KG1 (cell line): ENCODE measurements around the gene MIEF2.
"Not testable (repeated sequence)": the region's sequence is repeated elsewhere in the genome, so short reads cannot be mapped to it uniquely, and the experiment has no call there.

ENCODE experiments used
- DNase-seq: peaks from one replicate; lab custom pipeline; 2025; lab: John Stamatoyannopoulos, UW

Gene MIEF2, protein sequence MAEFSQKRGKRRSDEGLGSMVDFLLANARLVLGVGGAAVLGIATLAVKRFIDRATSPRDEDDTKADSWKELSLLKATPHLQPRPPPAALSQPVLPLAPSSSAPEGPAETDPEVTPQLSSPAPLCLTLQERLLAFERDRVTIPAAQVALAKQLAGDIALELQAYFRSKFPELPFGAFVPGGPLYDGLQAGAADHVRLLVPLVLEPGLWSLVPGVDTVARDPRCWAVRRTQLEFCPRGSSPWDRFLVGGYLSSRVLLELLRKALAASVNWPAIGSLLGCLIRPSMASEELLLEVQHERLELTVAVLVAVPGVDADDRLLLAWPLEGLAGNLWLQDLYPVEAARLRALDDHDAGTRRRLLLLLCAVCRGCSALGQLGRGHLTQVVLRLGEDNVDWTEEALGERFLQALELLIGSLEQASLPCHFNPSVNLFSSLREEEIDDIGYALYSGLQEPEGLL

DNA sequence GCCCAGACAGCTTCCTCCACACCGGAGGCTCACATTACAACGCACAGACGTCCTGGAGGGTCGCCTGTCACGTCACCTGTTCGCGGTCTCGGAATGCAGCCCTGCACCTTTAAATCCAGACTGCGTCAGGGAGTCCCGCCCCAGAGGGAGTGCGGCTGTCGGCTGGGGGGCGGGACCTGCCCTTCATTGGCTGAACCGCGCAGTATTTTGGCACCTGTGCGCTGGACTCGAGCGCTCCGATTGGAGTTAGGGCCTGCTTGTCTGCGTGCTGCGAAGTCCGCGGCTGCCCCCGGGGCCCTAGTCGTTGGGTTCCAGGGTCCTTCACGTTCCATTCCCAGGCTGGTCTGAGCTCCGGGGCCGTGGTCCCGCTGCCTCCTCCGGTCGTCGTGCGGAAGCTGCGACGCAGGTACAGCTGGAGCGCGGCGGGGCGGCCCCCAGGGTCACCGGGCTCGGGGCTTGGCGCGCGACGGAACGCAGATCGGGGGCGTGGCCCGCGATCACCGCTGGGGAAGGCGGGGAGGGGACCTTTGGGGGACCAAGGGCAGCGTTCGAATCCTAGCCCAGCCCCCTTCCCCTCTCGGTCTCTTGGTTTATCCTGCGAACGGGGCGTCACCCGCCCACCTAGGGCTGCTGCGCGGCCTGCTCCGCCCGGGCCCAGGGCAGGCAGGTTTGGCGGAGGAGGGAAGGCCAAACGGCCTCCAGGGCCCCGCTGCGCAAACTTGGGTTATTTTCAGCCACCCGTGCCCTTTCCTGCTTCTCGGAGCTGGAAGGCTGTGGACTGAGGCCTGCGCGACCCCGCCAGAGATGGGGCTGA is at the start of gene MIEF2:
MIEF2 (plus strand) TSS at position 331 of the 814 bp plus-strand sequence. CDS start 2,059 bp downstream, outside the sequence.
- DNase-seq = peak; percentile 55

DNA sequence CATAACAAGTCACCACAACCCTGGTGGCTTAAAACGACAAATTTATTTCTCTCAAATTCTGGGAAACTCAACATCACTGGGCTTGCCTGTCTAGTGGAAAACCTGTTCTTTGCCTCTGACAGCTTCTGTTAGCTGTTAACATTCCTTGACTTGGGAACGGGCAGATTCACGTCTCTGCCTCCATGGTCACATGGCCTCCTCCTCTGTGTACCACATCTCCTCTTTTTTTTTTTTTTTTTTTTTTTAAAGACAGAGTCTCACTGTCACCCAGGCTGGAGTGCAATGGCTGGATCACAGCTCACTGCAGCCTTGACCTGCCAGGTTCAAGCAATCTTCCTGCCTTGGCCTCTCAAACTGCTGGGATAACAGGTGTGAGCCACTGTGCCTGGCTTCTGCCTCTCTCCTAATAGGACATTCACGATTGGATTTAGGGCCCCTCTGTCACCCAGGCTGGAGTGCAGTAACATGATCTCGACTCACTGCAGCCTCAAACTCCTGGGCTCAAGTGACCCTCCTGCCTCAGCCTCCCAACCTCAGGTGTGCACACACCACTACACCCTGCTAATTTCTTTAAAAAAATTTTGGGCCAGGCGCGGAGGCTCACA is 46.7 kb upstream of the MIEF2 start:
- DNase-seq = no peak

DNA sequence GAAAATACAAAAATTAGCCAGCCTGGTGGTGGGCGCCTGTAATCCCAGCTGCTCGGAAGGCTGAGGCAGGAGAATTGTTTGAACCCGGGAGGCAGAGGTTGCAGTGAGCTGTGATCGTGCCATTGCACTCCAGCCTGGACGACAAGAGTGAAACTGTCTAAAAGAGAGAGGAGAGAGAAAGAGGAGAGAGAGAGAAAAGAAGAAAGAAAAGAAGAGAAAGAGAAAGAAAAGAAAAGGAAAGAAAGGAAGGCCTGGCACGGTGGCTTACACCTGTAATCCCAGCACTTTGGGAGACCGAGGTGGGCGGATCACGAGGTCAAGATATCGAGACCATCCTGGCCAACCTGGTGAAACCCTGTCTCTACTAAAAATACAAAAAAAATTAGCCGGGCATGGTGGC is 43.6 kb upstream of the MIEF2 start:
- DNase-seq = not testable (repeated sequence)

DNA sequence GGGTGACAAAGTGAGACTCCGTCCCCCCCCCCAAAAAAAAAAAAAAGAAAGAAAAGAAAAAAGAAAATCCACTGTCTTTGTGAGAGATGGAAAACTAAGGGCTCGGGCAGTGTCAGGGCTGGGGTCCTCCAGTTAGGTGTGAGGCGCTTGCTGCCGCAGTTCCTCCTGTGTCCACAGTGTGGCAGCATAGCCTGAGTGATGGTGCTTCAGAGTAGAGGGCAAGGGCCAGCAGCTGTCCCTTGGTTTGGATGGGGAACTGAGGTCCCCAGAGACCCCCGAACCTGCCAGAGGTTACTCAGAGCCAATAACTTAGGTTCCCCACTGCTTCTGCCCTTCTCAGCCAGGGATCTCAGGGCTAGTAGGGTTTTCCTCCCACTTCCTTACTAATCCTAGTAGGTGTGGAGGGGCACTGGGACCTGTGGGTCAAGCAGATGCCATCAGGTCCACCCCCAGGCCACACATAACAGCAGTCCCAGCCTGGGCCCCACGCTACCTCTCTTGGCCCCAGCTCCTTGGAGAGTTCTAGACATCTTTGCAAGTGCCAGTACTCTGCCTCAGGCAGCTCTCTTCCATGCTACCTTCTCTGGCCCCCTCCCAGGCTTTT is 42.9 kb upstream of the MIEF2 start:
- DNase-seq = peak; percentile 3

DNA sequence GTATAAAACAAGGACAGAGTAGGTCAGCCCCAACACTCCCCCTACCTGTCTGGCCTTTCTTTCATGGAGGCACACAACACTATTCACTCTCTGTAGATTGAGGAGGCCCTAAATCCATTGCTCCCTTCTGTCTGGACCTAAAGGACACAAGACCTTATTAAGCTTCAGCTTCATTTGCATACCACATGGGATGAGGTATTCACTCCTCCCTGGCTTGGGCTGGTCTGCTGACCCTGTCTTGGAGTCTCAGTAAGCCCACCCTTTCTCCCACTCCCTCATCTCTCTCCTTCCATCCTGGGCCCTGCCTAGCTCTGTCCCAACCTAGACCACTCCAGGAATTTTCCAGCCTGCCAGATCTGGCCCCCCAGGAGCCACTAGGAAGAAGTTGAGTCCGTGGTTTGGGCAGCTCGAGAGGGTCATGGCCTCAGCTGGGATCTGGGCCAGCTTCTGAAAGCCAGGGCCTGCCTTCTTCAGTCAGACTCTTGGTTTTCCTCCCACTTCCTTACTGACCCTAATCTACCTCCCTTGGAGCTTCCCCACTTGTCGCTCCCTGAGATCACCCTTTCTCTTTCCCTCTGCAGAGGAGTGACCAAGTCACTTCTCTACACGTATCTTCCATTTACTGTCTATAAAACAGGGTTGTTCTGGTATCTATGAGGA is 41.6 kb upstream of the MIEF2 start:
- DNase-seq = no peak

DNA sequence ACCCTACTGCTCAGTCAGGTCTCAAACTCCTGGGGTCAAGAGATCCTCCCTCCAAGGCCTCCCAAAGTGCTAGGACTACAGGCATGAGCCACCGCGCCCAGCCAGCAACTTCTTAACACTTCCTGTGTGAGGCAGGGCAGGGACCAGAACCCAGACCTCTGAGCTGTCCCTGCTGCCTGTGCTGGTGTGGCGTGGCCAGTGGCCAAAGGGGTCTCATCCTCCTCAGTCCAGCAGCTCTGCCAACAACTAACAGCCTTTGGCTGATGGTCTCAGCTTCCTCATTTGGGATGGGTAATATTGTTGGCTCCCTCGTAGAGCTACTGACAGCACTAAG is 36.4 kb upstream of the MIEF2 start:
- no peak for DNase-seq

DNA sequence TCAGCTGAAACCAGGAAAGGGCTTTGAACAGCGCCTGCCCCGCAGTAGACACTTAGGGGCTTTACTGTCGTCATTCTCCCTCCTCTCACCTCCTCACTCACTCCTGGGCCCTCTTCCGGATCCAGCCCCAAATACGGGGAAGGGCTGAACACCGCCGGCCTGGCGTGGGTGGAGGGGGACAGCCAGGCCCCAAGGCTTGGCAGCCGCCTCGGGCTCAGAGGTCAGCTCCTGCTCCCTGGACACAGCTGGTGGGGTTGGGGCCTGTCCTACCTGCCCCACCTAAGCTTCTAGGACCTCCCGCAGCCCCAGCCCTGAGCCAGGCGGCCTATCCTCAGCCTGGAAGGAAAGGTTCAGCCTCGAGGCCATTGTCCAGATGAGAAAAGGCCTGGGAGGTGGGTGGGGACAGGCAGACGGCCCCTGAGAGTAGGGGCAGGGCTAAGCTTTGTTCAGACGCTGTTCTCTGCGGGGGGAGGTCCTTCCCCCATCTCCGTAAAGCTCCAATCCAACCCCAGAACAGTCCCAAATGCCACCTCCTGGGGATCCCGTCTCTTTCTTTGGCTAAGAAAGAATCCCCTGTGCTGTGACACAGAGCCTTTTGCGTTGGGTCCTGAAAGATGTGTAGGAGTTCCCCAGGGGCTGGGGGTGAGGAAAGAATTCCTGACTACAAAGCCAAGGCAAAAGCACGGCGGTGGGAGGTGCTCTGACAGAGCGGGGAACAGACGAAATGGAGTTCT is 35.9 kb upstream of the MIEF2 start:
- no peak for DNase-seq

DNA sequence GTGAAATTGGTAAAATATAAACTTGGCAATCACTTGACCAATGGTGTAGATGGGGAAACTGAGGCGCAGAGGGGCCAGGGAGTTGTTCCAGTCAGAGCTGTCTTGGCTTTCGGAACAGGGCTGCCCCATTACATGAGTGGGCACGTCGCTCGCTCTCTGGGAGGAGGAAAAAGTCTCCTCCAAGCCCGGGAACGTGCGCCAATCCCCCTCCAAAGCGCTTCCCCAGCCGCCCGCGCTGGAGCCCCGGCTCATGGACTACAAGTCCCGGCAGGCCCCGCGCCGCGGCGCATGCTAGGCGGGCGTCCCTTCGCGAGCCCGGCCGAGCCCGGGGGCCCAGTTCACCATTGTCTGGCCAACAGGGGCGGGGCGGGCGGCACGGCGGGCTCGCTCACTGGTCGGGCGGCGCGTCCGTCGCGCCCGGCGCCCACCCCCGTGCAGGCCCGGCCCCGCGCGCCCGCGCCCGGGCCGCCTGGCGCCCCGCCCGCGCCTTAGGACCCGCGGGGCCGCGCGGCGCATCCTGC is 35.3 kb upstream of the MIEF2 start, which contains the start of gene LLGL1:
LLGL1 (plus strand) TSS at position 515 of the 521 bp plus-strand sequence. CDS start 48 bp downstream, outside the sequence.
- peak; percentile 55 for DNase-seq

DNA sequence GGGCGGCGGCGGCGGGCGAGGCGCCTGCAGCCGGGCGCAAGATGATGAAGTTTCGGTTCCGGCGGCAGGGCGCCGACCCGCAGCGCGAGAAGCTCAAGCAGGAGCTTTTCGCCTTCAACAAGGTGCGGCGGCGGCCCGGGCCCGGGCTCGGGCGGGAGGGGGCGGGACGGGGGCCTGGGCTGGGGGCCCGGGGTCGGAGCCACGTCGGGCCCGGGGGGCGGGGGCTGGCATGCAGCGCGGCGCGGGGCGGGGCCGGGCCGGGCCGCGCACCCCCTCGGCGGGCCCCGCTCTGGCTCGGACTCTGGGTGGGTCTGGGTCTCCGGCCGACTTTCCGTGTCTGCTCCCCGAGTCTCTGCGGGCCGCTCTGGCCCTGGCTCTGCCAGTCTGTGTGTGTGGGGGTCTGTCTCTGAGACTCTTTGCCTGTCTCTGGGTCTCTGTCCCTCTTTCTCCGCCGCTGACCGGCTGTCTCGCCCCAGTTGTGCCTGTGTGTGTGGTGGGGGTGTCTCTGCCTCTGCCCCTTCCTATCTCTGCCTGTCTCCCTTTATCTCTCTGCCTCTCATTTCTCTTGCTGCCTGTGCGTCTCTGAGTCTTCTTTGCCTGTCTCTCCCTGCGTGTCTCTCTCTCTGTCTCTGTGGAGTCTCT is 34.7 kb upstream of the MIEF2 start:
- DNase-seq = no peak

DNA sequence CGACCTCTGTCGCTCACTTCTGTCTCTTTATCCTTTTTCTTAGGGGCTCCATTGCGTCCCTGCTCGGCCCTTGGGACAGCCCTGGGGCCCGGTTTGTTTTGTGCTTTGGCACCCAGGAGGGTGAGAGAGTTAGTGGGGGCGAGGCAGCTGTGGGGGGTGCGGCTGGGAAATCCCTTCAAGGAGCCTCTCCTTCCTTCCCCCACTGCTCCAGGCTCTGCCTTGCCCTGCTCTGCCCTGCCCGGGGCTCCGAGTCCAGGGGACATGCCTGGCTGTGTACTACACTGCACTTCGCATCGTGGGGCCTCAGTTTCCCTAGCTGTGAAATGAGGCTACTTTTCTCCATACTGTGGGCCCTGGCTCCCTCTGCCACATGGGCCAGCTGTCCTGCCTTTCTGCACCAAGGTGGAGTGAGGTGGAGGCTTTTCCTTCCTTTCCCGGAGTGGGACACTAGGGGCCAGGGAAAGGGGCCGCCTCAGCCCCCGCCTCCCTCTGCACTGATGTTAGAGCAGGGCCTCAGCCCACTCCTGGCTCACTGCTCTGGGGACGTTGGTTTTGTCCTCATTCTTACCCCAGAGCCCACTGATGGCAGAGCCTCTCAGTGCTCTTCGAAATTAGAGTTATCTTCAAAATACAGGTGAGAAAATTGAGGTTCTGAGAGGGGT is 34.0 kb upstream of the MIEF2 start:
- DNase-seq = no peak

DNA sequence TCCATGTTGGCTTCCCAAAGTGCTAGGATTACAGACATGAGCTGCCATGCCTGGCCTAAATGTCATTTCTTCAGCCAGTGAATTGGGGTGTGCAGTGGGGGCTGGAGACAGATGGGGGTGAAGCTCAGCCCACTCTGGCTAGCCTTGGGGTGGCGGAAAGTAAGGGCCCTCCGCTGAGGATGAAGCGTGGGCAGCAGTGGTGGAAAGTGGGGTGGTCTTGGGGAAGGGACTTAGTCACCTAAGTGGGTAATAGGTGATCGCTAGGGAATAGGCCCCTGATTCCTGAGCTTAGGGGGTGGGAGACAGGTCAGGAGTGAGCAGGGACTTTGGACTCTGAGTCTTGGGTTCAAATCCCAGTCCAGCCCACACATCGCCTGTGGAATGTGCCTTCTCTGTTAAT is 32.8 kb upstream of the MIEF2 start:
- no peak for DNase-seq

DNA sequence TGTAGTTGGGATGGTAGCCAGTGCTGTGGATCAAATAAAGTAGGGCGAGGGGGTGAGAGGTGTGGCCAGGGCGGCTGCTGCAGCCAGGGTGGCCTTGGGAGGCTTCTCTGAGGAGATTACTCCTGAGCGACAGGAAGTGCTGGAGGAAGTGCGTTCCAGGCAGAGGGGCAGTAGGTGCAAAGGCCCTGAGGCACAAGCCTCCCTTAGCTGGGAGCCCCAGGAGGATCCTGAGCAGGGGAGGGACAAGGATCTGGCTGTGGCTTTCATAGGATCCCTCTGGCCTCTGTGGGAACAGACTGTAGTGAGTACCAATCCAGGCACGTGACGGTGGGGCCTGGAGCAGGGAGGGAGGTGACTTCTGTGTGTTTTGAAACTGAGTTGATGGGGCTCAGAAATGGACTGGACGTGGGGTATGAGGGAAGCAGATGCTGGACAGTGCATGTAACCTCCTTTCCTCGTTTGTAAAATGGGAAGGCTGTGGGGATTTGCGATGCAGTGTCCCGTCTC is 32.2 kb upstream of the MIEF2 start:
- no peak for DNase-seq

DNA sequence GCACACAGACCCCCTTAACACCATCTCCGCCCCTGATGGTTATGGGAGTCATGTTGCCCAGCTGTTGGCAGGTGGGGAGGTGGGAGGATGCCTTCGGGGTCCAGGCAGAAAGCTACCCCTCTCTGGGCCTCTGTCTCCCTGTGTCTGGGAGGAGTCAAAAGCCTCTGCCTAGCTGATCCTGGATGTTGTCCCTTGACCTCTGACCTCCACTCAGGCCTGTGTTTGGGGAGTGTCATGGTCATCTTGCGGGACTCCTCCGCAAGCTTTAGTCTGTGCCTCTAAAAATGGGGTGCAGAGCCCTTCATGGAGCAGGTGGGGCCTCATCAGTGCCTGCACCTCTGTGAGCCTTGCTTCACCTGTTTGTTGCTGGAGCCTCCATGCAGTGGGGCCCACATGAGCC is 31.2 kb upstream of the MIEF2 start:
- DNase-seq = no peak

DNA sequence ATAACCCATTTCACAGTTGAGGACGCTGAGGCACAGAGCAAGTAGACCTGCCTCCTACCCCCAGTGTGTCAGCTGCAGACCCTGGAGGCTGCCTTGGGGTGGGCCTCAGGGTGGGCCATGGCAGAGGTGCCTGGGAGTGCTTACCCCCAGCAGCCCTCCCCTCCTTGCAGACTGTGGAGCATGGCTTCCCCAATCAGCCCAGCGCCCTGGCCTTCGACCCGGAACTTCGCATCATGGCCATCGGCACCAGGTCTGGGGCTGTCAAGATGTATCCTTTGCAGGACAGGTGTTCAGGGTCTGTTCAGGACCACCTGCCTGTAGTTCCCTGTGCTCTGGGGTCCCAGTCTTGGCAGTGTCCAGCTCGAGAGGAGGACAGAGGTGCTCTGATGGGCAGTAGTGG is 30.7 kb upstream of the MIEF2 start:
- DNase-seq = no peak

DNA sequence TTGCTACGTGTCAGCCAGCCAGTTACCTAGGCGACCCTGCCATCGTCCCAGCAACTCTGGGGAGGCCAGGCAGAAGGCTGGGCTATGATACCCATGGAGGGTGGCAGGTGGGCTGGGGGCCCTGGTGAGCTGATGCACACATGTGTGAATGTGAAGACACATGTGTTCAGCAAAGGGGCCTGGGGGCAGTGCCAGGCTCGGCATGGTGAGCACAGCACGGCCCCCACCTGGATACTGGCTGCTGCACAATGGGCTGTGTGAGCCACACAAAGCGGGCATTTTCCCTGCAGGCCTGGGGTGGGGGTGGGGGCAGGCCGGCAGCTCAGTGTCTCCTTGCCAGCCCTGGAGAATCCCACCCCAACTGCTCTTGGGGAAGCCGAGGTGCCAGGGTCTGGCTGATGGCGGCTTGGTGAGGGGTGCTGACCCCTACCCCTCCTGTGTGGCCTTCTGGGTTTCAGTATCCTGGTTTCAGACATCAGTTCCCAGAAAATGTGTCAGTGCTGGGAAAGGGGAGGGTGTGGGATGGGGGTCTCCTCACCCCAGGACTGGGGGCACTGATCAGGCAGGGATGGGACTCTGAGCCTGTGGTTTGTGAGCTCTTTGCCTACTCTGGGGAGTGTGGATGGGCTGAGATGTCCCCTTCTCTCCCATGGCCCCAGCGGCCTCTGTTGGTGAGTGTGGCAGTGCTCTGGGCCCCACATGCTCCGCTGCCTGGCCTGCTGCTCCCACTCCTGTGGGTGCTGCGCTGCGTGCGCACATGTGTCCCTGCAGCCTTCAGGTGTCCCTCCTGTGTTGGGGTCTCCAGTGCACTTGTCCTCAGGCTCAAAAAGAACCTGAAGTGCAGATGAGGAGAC is 29.9 kb upstream of the MIEF2 start:
- no peak for DNase-seq

DNA sequence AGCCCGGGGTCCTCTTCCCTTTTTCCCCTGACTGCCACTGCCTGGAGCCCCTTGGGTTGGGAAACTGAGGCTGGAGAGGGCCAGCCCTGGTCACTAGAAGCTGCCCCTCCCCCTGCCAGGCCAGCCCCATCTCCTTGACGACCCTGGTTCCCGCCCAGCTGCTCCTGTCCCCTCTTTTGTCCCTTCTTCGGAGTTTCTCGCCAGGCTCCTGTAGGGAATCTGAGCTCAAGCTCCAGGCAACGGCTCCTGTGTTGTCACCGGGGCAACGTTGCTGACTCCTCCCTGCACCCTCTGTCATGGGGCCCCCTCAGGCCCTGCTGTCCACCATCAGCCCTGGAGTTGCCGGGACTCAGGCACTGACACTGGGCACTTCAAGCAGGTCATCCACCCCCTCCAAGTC is 29.3 kb upstream of the MIEF2 start:
- DNase-seq = no peak

DNA sequence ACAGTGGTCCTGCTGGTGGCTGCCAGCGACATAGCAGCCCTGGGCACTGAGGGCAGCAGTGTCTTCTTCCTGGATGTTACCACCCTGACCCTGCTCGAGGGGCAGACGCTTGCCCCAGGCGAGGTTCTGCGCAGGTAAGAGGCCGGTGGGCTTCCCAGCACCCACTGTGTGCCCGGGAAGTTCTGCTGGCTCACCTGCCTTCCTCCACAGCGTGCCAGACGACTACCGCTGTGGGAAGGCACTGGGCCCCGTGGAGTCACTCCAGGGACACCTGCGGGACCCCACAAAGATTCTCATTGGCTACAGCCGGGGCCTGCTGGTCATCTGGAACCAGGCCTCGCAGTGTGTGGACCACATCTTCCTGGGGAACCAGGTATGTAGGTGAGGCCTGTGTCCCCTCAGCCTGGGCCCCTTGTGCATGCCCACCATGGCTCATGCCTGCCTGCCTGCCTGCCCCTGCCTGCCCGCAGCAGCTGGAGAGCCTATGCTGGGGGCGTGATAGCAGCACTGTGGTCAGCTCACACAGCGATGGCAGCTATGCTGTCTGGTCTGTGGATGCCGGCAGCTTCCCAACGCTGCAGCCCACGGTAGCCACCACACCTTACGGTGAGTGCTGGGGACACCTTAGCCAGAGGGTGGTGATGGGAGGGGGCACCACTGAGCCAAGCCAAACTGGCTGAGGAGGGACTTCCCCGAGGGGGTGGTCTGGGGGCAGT is 26.5 kb upstream of the MIEF2 start:
- no peak for DNase-seq

DNA sequence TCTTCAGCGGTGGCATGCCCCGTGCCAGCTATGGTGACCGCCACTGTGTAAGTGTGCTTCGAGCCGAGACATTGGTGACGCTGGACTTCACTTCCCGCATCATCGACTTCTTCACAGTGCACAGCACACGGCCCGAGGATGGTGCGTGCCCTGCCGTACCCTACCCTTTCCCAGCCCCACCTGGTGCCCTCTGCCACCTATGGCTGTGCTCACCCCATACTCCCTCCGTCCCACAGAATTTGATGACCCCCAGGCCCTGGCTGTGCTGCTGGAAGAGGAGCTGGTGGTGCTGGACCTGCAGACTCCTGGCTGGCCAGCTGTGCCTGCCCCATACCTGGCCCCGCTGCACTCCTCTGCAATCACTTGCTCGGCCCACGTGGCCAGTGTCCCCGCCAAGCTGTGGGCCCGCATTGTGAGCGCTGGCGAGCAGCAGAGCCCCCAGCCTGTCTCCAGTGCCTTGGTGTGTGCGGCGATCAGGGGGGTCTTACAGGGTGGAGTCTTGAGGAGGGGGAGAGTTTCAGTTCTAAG is 25.5 kb upstream of the MIEF2 start:
- no peak for DNase-seq
